Caco-2 (cell line): Measurements from ENCODE around the gene MEGF11. TPM values are rescaled to one million over a fixed set of nuclear protein-coding genes. Genes with fewer than 3 reads are reported as not detected.

ENCODE experiments used
- BruUV-seq: library from RNA; stranded (reverse); fragments of 400-500 nt; replicated peaks from 2 replicates; lab custom pipeline; 2021; lab: Mats Ljungman, UMichigan
- CTCF ChIA-PET: fragments of 300-600 bp; sonication (Branson Sonifier 250); formaldehyde crosslinking; loops from one replicate; lab custom pipeline; 2022; ENCODE audit warnings: antibody characterized with exemption; lab: Charles Lee
- POLR2A ChIA-PET: fragments of 300-600 bp; sonication (Branson Sonifier 250); formaldehyde crosslinking; loops from one replicate; lab custom pipeline; 2022; ENCODE audit warnings: antibody characterized with exemption; lab: Charles Lee
- DNase-seq, 2 experiments: peaks; one replicate each; pipeline versions ENCODE4 v3.0.0 to v3.0.0-alpha.2; 2020 to 2022
- H3K27me3 ChIP-seq: replicated peaks from 2 replicates; pipeline ENCODE4 v1.6.0; 2011; ENCODE audit warnings: low read length; ENCODE audit not compliant: control insufficient read depth, insufficient read depth
- H3K36me3 ChIP-seq: 2 replicates; pipeline ENCODE4 v1.5.1; 2011; ENCODE audit warnings: low read length; ENCODE audit not compliant: control insufficient read depth, insufficient read depth
- H3K4me1 ChIP-seq: fragments of 250-450 bp; sonication (Bioruptor Pico); 2 replicates; pipeline ENCODE4 v1.5.1; 2020; ENCODE audit warnings: mild to moderate bottlenecking
- H3K4me3 ChIP-seq: 2 replicates; pipeline ENCODE4 v1.5.1; 2011; ENCODE audit warnings: low read depth, mild to moderate bottlenecking, control low read depth, low read length
- H3K9me3 ChIP-seq: fragments of 250-450 bp; sonication (Bioruptor Pico); 2 replicates; pipeline ENCODE4 v1.5.1; 2020; ENCODE audit warnings: mild to moderate bottlenecking, moderate library complexity
- H3K27ac Mint-ChIP-seq: one replicate; pipeline ENCODE4 v1.8.0; 2022; ENCODE audit warnings: mixed read lengths; ENCODE audit not compliant: unreplicated experiment
- H3K27me3 Mint-ChIP-seq: one replicate; pipeline ENCODE4 v1.8.0; 2022; ENCODE audit warnings: mixed read lengths; ENCODE audit not compliant: insufficient read depth, unreplicated experiment
- H3K36me3 Mint-ChIP-seq: one replicate; pipeline ENCODE4 v1.8.0; 2022; ENCODE audit warnings: mild to moderate bottlenecking, mixed read lengths; ENCODE audit not compliant: insufficient read depth, unreplicated experiment
- H3K4me1 Mint-ChIP-seq: one replicate; pipeline ENCODE4 v1.8.0; 2022; ENCODE audit warnings: low read depth, mixed read lengths; ENCODE audit not compliant: unreplicated experiment
- H3K4me3 Mint-ChIP-seq: one replicate; pipeline ENCODE4 v1.8.0; 2022; ENCODE audit warnings: mild to moderate bottlenecking, moderate library complexity, mixed read lengths; ENCODE audit not compliant: unreplicated experiment
- H3K9me3 Mint-ChIP-seq: one replicate; pipeline ENCODE4 v1.8.0; 2022; ENCODE audit warnings: mixed read lengths; ENCODE audit not compliant: unreplicated experiment
- CTCF ChIP-seq, 2 experiments: fragments of 200-600 bp in 1 of 2; IDR thresholded peaks; 1 replicate in 1 of 2; 2 replicates in 1 of 2; pipeline versions ENCODE4 v1.5.1 to v1.8.0; 2011 to 2022; ENCODE audit warnings: antibody characterized with exemption in 1 of 2, control low read depth in 1 of 2, inconsistent platforms in 1 of 2, low read depth in 1 of 2, low read length in 1 of 2, mild to moderate bottlenecking in 1 of 2, moderate library complexity in 1 of 2; ENCODE audit not compliant: insufficient read depth in 1 of 2, severe bottlenecking in 1 of 2, unreplicated experiment in 1 of 2
- intact Hi-C: fragments of 100-400 bp; cut with micrococcal nuclease; formaldehyde crosslinking; loops from one replicate; pipeline ENCODE4 v1.10.0; 2022; ENCODE audit not compliant: unreplicated experiment
- total RNA-seq: library from RNA; stranded (reverse); gene quantifications from 2 replicates; pipeline ENCODE4 v1.2.3, GENCODE V29; 2022

The MEGF11 gene
- total RNA-seq, 1 experiment from 2014 or later: 0.66 TPM

DNA sequence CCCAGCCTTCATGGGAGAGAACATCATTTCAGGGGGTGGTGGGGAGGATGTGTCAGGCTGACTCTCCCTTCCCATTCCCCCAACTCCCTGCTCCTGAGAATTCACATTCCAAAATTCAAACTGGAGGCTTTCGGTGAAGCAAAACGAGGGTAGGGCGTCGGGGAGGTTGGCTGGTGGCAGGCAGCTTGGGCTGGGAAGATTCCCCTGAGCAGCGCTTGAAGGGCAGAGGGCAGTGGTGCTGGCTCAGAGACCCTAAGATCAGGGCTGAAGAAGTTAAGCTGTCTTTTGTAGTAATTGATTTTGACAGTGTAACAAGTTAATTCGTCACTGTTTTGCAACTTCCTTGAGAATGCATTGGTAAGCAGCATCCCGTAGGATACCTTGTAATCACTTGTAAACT lies 196.5 kb downstream of the MEGF11 start:
- no peaks in the 10 kb centered on the region for H3K4me1 Mint-ChIP-seq
- intact Hi-C loops: no loop called here
- Histone ChIP-seq H3K9me3 (no peaks in the 10 kb centered on the region), H3K4me3 (no peak overlapping the region), H3K4me1 (no peaks in the 10 kb centered on the region), H3K36me3 (no peaks in the 10 kb centered on the region), H3K27me3 (no peaks in the 10 kb centered on the region)
- no peaks in the 10 kb centered on the region for H3K36me3 Mint-ChIP-seq
- DNase-seq: no peak
- CTCF ChIA-PET: no interaction called here
- no peak overlapping the region for H3K4me3 Mint-ChIP-seq
- H3K9me3 Mint-ChIP-seq: no peaks in the 10 kb centered on the region
- POLR2A ChIA-PET: no interaction called here
- no TSS peak for BruUV-seq
- TF ChIP-seq CTCF (IDR thresholded peaks at IDR 0.05; ENCODE audit: insufficient read depth in 1 of 2, low read depth in 1 of 2, low read length in 1 of 2, severe bottlenecking in 1 of 2, unreplicated experiment in 1 of 2): no peak
- no peak overlapping the region for H3K27ac Mint-ChIP-seq
- peaks cover 16% of the 10 kb centered on the region for H3K27me3 Mint-ChIP-seq

GRCh38 chr15:66053991-66054390 lies 199.6 kb downstream of the MEGF11 start:
- no peak for DNase-seq
- CTCF ChIA-PET: no interaction called here
- H3K4me3 ChIP-seq: no peak overlapping the region
- intact Hi-C loops: no loop called here
- BruUV-seq: no TSS peak
- no peak for TF ChIP-seq CTCF (IDR thresholded peaks at IDR 0.05; ENCODE audit: insufficient read depth in 1 of 2, low read depth in 1 of 2, low read length in 1 of 2, severe bottlenecking in 1 of 2, unreplicated experiment in 1 of 2)
- Mint-ChIP-seq H3K4me3 (no peak overlapping the region), H3K27ac (no peak overlapping the region), H3K4me1 (no peaks in the 10 kb centered on the region), H3K27me3 (peaks cover 6% of the 10 kb centered on the region), H3K9me3 (no peaks in the 10 kb centered on the region), H3K36me3 (no peaks in the 10 kb centered on the region)
- no peaks in the 10 kb centered on the region for H3K9me3 ChIP-seq
- no peaks in the 10 kb centered on the region for H3K4me1 ChIP-seq
- H3K27me3 ChIP-seq: no peaks in the 10 kb centered on the region; the same call in 1 of the 2 replicates
- POLR2A ChIA-PET: no interaction called here
- H3K36me3 ChIP-seq: no peaks in the 10 kb centered on the region

- ChIA-PET CTCF (no interaction called here), POLR2A (no interaction called here)
- no peak for TF ChIP-seq CTCF (IDR thresholded peaks at IDR 0.05; ENCODE audit: insufficient read depth in 1 of 2, low read depth in 1 of 2, low read length in 1 of 2, severe bottlenecking in 1 of 2, unreplicated experiment in 1 of 2)
- Mint-ChIP-seq H3K4me1 (no peaks in the 10 kb centered on the region), H3K9me3 (no peaks in the 10 kb centered on the region), H3K36me3 (no peaks in the 10 kb centered on the region), H3K27me3 (peaks cover 6% of the 10 kb centered on the region), H3K4me3 (no peak overlapping the region), H3K27ac (no peak overlapping the region)
- no TSS peak for BruUV-seq
- Histone ChIP-seq H3K27me3 (no peaks in the 10 kb centered on the region; the same call in 1 of the 2 replicates), H3K36me3 (no peaks in the 10 kb centered on the region), H3K9me3 (no peaks in the 10 kb centered on the region), H3K4me1 (no peaks in the 10 kb centered on the region), H3K4me3 (no peak overlapping the region)
- intact Hi-C loops: no loop called here
- DNase-seq: no peak
Observed at GRCh38 chr15:66051833-66052232, 201.7 kb downstream of the MEGF11 start.
